M059J (cell line): ENCODE data around the gene SPATA13. TPM values are rescaled to one million over a fixed set of nuclear protein-coding genes. Genes with fewer than 3 reads are reported as not detected.
A peak's percentile ranks its signal among the peaks of the same experiment; 100 is the strongest.
"Not testable (repeated sequence)": the region's sequence is repeated elsewhere in the genome, so short reads cannot be mapped to it uniquely, and the experiment has no call there.

ENCODE experiments used
- DNase-seq: peaks from one replicate; pipeline ENCODE4 v3.0.0-alpha.2; 2012; ENCODE audit warnings: low read depth
- total RNA-seq: library from RNA; depleted of rRNA; stranded (reverse); fragments of >200 nt; shearing (Covaris generic); gene quantifications from 2 replicates; pipeline ENCODE4 v1.2.3, GENCODE V29; 2014

SPATA13 gene
- total RNA-seq, 1 experiment from 2014 or later, result 7.1 TPM

- not testable (repeated sequence) for DNase-seq
Observed at GRCh38 chr13:24309300-24309699, 148.8 kb downstream of the SPATA13 start, which contains the start of gene C1QTNF9. C1QTNF9 (plus strand) TSS chr13:24309580; CDS start chr13:24316004, 6,424 bp downstream.

GRCh38 chr13:24313439-24313838, 152.9 kb downstream of the SPATA13 start:
- peak; percentile 2 for DNase-seq

- DNase-seq, result not testable (repeated sequence)
Observed at GRCh38 chr13:24317835-24318234, 157.3 kb downstream of the SPATA13 start.

GRCh38 chr13:24318878-24319277, 158.4 kb downstream of the SPATA13 start:
- not testable (repeated sequence) for DNase-seq

GRCh38 chr13:24319641-24320040, 159.1 kb downstream of the SPATA13 start:
- not testable (repeated sequence) for DNase-seq

GRCh38 chr13:24321416-24321815, 160.9 kb downstream of the SPATA13 start:
- DNase-seq, result not testable (repeated sequence)

- DNase-seq, result not testable (repeated sequence)
Observed at GRCh38 chr13:24322470-24322869, 161.9 kb downstream of the SPATA13 start.

GRCh38 chr13:24323036-24323738, 162.7 kb downstream of the SPATA13 start:
- DNase-seq, result no peak

- no peak for DNase-seq
Observed at GRCh38 chr13:24323739-24324075, 163.2 kb downstream of the SPATA13 start.

- not testable (repeated sequence) for DNase-seq
Observed at GRCh38 chr13:24327598-24327997, 167.1 kb downstream of the SPATA13 start.

- no peak for DNase-seq
Observed at GRCh38 chr13:24328145-24328544, 167.6 kb downstream of the SPATA13 start.

- DNase-seq, result no peak
Observed at GRCh38 chr13:24338721-24339120, 178.2 kb downstream of the SPATA13 start.

- DNase-seq, result no peak
Observed at GRCh38 chr13:24339937-24340607, 179.6 kb downstream of the SPATA13 start.

- DNase-seq, result no peak
Observed at GRCh38 chr13:24340608-24340955, 180.1 kb downstream of the SPATA13 start.

GRCh38 chr13:24341439-24341838, 180.9 kb downstream of the SPATA13 start:
- DNase-seq, result peak; percentile 5

- peak; percentile 3 for DNase-seq
Observed at GRCh38 chr13:24348385-24348784, 187.9 kb downstream of the SPATA13 start.

GRCh38 chr13:24348797-24349515, 188.4 kb downstream of the SPATA13 start:
- peak; percentile 39 for DNase-seq

GRCh38 chr13:24349778-24350664, 189.5 kb downstream of the SPATA13 start:
- not testable (repeated sequence) for DNase-seq

- no peak for DNase-seq
Observed at GRCh38 chr13:24351423-24351822, 190.9 kb downstream of the SPATA13 start.

GRCh38 chr13:24353736-24354135, 193.2 kb downstream of the SPATA13 start:
- no peak for DNase-seq

GRCh38 chr13:24355103-24355502, 194.6 kb downstream of the SPATA13 start:
- peak; percentile 5 for DNase-seq

GRCh38 chr13:24356270-24356669, 195.8 kb downstream of the SPATA13 start:
- no peak for DNase-seq
